CD4-positive, alpha-beta T cell treated with Interleukin-15 for 4 hours (primary cell): ENCODE results near the gene HS2ST1.
"Not testable (repeated sequence)": the region's sequence is repeated elsewhere in the genome, so short reads cannot be mapped to it uniquely, and the experiment has no call there.

ENCODE experiments used
- DNase-seq: peaks from one replicate; pipeline ENCODE4 v3.0.0-alpha.2; 2020; ENCODE audit warnings: low spot score

Gene HS2ST1

GRCh38 chr1:87023326-87023725, 108.9 kb downstream of the HS2ST1 start:
- no peak for DNase-seq

DNA sequence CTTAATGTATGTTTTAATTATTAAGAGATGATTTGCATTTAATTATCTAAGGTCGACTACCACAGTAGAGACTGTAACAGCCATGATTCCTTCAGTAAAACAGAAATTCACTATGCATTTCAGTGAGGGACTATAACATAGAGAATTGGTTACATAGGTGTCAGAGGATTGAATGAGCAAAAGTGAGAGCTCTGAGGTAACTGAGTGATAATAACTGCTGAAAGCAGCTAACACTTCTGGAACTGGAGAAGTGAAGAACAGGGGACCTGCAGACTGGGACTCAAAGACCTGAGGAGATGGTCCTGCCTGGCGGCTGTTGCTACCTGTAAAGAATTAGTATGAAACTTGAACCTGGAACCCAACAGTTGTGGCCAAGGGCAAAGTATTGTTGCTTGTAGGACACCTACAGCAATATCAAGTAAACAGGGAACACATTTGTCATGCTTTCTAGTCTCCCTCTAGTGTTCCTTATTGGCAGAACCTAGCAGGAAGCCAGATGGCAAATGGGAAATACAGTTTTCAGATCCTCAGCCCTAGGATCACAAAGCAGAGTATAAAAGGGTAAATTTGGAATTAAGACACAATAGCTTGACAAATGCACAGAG, 110.6 kb downstream of the HS2ST1 start:
- no peak for DNase-seq

GRCh38 chr1:87027561-87027960, 113.1 kb downstream of the HS2ST1 start:
- DNase-seq: not testable (repeated sequence)

- no peak for DNase-seq
Observed at GRCh38 chr1:87028576-87028975, 114.1 kb downstream of the HS2ST1 start.

DNA sequence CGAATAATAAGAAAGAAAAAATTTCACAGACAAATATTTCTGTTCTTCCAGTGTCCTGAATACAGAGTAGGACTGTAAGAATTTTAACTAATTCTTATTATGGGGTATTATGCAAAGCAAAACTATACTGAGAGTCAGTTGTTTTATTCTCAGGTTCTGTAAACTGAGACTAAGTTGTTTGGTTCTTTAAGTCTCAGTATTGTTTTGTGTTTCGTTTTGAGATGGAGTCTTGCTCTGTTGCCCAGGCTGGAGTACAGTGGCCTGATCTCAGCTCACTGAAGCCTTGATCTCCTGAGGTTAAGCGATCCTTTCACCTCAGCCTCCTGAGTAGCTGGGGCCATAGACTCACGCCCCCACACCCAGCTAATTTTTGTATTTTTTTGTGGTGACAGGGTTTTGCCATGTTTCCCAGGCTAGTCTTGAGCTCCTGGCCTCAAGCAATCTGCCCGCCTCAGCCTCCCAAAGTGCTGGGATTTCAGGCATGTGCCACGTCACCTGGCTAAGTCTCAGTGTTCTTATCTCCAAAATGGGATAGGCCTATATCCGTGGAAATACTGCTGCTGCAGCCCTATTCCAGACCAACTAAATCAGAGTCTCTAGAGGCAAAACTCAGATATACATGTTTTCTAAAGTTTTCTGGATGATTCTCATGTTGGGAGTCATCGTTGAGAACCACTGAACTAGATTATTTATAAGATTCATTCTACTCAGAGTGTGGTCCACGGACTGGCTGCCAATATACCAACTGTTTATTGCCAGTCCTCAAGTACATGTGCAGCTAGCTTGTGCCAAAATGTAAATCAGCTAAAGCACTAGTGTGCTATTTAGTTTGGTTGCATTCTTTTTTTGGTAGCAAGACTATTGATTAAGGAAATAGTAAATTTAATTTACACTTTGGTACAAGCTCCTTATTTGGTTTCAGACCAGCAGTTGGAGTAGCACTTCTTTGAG, 116.6 kb downstream of the HS2ST1 start:
- no peak for DNase-seq

- DNase-seq: no peak
Observed at GRCh38 chr1:87034351-87034750, 119.9 kb downstream of the HS2ST1 start.

DNA sequence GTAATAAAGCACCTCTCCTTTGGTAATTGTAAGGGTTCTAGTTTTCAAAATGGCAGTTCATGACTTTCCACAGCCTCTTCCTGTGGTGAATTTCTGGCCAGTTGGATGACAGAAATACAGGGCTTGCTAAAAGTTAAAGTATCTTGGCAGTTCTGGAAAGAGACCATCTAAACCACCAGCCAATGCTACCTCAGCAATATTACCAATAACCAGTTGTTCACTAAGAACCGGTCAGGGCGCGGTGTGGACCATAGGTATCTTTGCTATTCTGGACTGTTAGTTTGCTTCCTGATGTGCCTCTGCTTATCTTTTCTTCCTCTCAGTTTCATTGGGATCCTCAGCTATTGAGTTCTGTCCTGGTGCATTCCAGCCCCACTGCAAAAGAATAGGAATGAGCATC, 124.7 kb downstream of the HS2ST1 start:
- DNase-seq: no peak

GRCh38 chr1:87042111-87042811, 127.8 kb downstream of the HS2ST1 start:
- DNase-seq: no peak

DNA sequence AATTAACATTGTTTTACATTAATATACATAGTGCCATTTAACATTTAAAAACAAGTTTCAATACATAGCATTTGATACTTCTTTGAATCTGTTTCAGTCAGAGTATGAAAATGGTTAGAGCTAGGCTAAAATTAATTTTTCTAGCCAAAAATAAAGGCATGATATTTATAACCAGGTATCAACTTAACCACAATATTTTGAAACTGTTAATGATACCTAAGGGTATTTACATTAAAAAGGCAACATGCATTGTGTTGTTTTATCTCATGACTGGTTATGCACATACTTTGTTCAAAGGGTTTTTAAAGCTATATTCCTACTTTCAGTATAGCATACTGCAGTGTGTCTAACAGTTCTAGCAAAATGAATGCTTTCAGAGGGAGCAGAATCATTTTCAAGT, 130.0 kb downstream of the HS2ST1 start:
- DNase-seq: no peak

- peak; percentile 31 for DNase-seq
Observed at GRCh38 chr1:87044840-87045239, 130.4 kb downstream of the HS2ST1 start.

DNA sequence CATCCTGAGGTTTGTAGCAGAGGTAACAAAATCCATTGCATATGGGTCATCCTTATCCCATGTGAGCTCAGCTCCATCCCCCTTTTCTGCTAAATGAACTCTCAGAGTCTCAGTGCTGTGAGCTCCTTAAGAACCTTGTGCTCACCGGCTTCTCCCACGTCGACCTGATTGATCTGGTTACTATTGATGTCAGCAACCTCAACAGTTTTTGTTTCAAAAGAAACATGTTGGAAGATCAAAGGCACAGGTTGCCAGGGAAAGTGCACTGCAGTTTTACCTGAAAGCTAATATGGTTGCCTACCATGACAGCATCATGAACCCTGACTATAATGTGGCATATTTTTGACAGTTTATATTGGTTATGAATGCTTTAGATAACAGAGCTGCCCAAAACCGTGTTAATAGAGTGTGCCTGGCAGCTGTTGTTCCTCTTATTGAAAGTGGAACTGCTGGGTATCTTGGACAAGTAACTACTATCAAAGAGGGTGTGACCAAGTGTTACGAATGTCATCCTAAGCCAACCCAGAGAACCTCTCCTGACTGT, 131.4 kb downstream of the HS2ST1 start:
- DNase-seq: peak; percentile 21

- no peak for DNase-seq
Observed at GRCh38 chr1:87046951-87047350, 132.5 kb downstream of the HS2ST1 start.

GRCh38 chr1:87048237-87048636, 133.8 kb downstream of the HS2ST1 start:
- no peak for DNase-seq

DNA sequence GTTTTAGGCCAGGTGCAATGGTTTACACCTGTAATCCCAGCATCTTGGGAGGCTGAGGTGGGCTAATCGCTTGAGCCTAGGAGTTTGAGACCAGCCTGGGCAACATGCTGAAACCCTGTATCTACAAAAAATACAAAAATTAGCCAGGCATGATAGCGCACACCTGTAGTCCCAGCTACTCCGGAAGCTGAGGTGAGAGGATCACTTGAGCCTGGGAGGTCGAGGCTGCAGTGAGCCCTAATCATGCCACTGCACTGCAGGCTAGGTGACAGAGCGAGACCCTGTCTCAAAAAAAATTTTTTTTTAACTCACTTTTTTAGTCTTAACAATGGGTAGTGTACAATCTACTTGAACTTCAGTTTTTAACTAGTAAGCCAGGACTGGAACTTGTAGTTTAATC, 137.5 kb downstream of the HS2ST1 start:
- DNase-seq: no peak

- DNase-seq: no peak
Observed at GRCh38 chr1:87052400-87052799, 138.0 kb downstream of the HS2ST1 start.

GRCh38 chr1:87052961-87053360, 138.5 kb downstream of the HS2ST1 start:
- no peak for DNase-seq

GRCh38 chr1:87053446-87053845, 139.0 kb downstream of the HS2ST1 start:
- DNase-seq: no peak

DNA sequence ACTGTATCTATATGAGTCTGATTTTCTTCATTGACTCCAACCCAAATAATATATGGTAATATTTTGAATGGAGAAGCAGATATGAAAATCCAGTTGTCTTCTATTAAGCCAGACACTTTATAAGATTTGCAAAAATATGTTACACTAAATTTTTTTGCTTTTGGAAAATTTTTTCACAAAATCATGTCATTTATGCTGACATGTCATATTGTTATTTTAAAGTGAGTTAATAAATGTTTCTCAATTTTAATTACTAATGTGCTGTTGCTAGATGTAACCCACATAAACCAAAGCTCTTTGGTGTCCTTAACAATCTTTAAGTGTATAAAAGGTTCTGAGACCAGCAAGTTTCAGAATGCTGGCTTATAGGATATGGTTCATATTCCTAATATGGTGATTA, 142.5 kb downstream of the HS2ST1 start:
- no peak for DNase-seq

DNA sequence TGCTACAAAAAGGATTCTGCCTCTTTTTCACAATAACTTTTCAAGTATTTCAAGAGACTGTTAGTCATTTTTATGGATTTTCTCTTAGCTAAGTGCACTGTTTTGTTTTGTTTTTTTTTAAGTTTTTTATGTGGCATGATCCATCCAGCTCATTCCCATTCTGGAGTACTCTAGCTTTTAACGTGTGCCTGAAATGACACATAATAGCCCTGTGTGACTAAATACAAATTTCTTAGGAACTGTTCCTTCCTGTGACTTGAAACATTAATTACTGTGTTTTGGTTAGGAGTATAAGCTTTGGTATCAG, 143.9 kb downstream of the HS2ST1 start:
- no peak for DNase-seq

GRCh38 chr1:87061742-87062156, 147.3 kb downstream of the HS2ST1 start:
- DNase-seq: no peak

DNA sequence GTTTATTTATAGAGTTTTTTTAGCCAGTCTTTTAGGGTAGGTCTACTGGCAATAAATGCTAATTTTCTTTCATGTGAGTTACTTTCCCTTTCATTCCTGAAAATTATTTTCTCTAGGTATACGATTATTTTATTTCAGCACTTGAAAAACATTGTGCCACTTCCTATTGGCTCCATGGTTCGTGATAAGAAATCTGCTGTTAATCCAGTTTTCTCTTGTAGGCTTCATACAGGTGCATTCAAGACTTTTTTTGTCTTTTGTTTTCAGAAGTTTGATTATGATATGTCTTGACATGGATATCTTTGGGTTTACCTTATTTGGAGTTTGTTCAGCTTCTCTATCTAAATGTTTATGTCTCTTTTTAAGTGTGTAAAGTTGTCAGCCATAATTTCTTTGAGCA, 148.3 kb downstream of the HS2ST1 start:
- no peak for DNase-seq

- no peak for DNase-seq
Observed at GRCh38 chr1:87064309-87064708, 149.9 kb downstream of the HS2ST1 start.

DNA sequence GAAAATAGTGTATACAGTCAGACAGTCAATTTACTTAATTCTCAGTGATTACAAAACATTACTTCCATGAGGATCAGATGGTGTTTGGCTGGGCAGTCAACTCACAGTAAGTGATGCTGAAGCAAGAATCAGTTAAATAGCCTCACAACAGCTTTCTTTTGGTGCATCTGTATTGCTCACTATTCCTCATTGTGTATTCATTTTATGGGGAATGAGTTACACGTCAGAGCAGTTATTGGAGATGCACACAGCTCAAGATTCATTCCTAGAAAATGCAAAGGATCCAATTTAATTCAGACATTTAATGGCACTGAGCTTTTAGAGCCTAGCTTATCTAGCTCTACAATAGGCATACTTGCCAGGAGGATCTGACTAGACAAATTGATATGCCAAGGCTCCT, 150.6 kb downstream of the HS2ST1 start:
- DNase-seq: no peak
